Ramos (cell line): Measurements from ENCODE around the gene HSF2.

Source experiments
- in situ Hi-C: fragments of 300-500 bp; cut with MboI; formaldehyde crosslinking; loops from one replicate; pipeline ENCODE4 v1.14.3; 2022; ENCODE audit warnings: low sequenced_read_pairs; ENCODE audit not compliant: unreplicated experiment

HSF2 gene

GRCh38 chr6:122394016-122394415, 5.4 kb upstream of the HSF2 start:
- in situ Hi-C loops: no loop called here

GRCh38 chr6:122399055-122399347, 451 bp upstream of the HSF2 start:
- in situ Hi-C loops: no loop called here

- in situ Hi-C loops: no loop called here
Measured at GRCh38 chr6:122400121-122400450, 634 bp downstream of the HSF2 start.

- in situ Hi-C loops: no loop called here
Measured at GRCh38 chr6:122400462-122401089, 1.1 kb downstream of the HSF2 start.

GRCh38 chr6:122401104-122401503, 1.7 kb downstream of the HSF2 start:
- in situ Hi-C loops: no loop called here

GRCh38 chr6:122404444-122404843, 5.0 kb downstream of the HSF2 start:
- in situ Hi-C loops: no loop called here

- in situ Hi-C loops: no loop called here
Measured at GRCh38 chr6:122405417-122405816, 6.0 kb downstream of the HSF2 start.

GRCh38 chr6:122406187-122406586, 6.7 kb downstream of the HSF2 start:
- in situ Hi-C loops: no loop called here

- in situ Hi-C loops: no loop called here
Measured at GRCh38 chr6:122407712-122408111, 8.3 kb downstream of the HSF2 start.

GRCh38 chr6:122408240-122408639, 8.8 kb downstream of the HSF2 start:
- in situ Hi-C loops: no loop called here

GRCh38 chr6:122408702-122409458, 9.4 kb downstream of the HSF2 start:
- in situ Hi-C loops: no loop called here

GRCh38 chr6:122412001-122412400, 12.5 kb downstream of the HSF2 start:
- in situ Hi-C loops: no loop called here

- in situ Hi-C loops: no loop called here
Measured at GRCh38 chr6:122416825-122417224, 17.4 kb downstream of the HSF2 start.

GRCh38 chr6:122422003-122422402, 22.6 kb downstream of the HSF2 start:
- in situ Hi-C loops: no loop called here

- in situ Hi-C loops: no loop called here
Measured at GRCh38 chr6:122422614-122423267, 23.3 kb downstream of the HSF2 start.

- in situ Hi-C loops: no loop called here
Measured at GRCh38 chr6:122423734-122424133, 24.3 kb downstream of the HSF2 start.

GRCh38 chr6:122426597-122426996, 27.1 kb downstream of the HSF2 start:
- in situ Hi-C loops: no loop called here

- in situ Hi-C loops: no loop called here
Measured at GRCh38 chr6:122428781-122429180, 29.3 kb downstream of the HSF2 start.

- in situ Hi-C loops: no loop called here
Measured at GRCh38 chr6:122429323-122429722, 29.9 kb downstream of the HSF2 start.

- in situ Hi-C loops: no loop called here
Measured at GRCh38 chr6:122431780-122432179, 32.3 kb downstream of the HSF2 start.

GRCh38 chr6:122432816-122433215, 33.4 kb downstream of the HSF2 start:
- in situ Hi-C loops: no loop called here

- in situ Hi-C loops: no loop called here
Measured at GRCh38 chr6:122438975-122439374, 39.5 kb downstream of the HSF2 start.
